ENCODE data around the gene FKBP10.
"Not testable (repeated sequence)": the region's sequence is repeated elsewhere in the genome, so short reads cannot be mapped to it uniquely, and the experiment has no call there.

FKBP10 gene

DNA sequence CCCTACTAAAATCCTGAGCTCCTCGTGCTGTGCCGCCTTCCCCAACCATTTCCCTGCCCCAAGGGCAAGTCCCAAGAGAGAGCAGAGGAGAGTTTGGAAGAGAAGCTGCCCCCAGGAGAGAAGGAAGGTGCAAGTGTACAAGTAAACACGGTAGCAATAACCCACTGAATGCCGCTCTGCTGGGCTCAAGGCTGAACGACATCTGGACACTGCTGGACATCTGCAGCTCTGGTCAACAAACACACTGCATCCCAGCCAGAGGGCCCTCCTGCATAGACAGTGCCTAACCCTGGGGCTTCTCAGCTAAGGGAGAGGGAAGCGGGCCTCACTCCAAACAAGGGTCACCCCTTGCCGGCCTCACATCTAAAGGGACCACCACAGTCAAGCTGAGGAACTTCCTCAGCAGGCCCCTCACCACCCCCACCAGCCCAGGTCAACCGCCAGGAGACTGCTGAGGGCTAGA, 39.0 kb upstream of the FKBP10 start:
- H2AFZ ChIP-seq (ENCODE audit: low read length), result no peak overlapping the region
- peaks cover 51% of the 10 kb centered on the region; the same call in 1 of the 2 replicates for H3K36me3 ChIP-seq (ENCODE audit: insufficient read depth, low read length)
- H3K4me2 ChIP-seq (ENCODE audit: low read depth, low read length, poor library complexity, severe bottlenecking), result peak overlapping the region; percentile 40
- no peak overlapping the region for H3K9ac ChIP-seq (ENCODE audit: low read depth, low read length, poor library complexity, severe bottlenecking)
- peaks cover 57% of the 10 kb centered on the region for H3K79me2 ChIP-seq (ENCODE audit: insufficient read depth, low read length)
- no peaks in the 10 kb centered on the region for H3K9me3 ChIP-seq (ENCODE audit: insufficient read depth, low read depth, low read length)
- H3K27me3 ChIP-seq (ENCODE audit: insufficient read depth, low read length, poor library complexity, severe bottlenecking), result no peaks in the 10 kb centered on the region
- no peaks in the 10 kb centered on the region for H3F3A ChIP-seq (ENCODE audit: low read depth)
- peaks cover 50% of the 10 kb centered on the region for H4K20me1 ChIP-seq (ENCODE audit: insufficient read depth, low read length, poor library complexity, severe bottlenecking)
- H3K4me1 ChIP-seq (ENCODE audit: insufficient read depth, low read length, poor library complexity, severe bottlenecking), result no peaks in the 10 kb centered on the region
- TF ChIP-seq, protein P1, sequence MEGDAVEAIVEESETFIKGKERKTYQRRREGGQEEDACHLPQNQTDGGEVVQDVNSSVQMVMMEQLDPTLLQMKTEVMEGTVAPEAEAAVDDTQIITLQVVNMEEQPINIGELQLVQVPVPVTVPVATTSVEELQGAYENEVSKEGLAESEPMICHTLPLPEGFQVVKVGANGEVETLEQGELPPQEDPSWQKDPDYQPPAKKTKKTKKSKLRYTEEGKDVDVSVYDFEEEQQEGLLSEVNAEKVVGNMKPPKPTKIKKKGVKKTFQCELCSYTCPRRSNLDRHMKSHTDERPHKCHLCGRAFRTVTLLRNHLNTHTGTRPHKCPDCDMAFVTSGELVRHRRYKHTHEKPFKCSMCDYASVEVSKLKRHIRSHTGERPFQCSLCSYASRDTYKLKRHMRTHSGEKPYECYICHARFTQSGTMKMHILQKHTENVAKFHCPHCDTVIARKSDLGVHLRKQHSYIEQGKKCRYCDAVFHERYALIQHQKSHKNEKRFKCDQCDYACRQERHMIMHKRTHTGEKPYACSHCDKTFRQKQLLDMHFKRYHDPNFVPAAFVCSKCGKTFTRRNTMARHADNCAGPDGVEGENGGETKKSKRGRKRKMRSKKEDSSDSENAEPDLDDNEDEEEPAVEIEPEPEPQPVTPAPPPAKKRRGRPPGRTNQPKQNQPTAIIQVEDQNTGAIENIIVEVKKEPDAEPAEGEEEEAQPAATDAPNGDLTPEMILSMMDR (conservative IDR thresholded peaks at IDR 0.05; ENCODE audit: low read length), result no peak
- no peak for TF ChIP-seq EZH2phosphoT487 (IDR thresholded peaks at IDR 0.05; ENCODE audit: borderline replicate concordance)
- H3K9me2 ChIP-seq (replicated peaks; ENCODE audit: low read depth, low read length), result no peaks in the 10 kb centered on the region
- no peak overlapping the region for H3K4me3 ChIP-seq (ENCODE audit: low read length, poor library complexity, severe bottlenecking)

DNA sequence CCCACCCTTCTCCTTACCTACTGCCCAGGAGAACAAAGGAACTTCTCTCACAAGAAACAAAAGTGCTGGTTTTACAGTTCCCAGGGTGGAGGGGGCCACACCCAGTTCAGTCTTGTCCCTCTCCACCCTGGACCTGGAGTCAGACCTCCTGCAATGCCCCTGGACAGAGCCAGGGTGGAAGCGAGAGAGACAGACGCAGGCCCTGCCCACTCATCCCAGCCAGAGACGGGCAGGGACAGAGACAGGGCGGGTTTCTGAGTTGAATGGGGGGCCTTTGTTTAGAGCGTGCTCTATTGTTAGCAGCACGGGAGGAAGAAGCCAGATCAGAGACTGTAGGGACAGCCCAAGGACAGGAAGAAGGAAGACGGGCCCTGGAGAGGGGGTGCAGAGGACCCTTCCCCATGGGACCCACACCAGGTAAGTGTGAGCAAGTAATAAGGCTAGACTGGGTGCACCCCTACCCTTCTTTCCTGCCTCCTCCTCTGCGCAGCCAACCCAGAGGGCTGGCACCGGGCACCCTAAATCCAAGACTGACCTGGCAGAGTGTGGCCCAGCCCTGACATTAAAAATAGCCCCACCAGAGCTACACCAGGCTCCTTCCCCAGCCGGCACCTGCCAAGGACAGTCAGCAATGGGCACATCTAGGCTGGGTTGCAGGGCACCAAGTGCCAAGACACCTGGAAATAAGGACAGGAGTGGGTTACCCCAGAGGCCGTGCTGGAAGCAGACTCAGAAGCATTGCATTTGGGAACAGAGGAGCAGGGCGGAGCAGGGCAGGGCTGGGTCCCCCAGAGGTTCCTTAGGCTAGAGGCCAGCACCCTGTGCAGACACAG, 37.2 kb upstream of the FKBP10 start:
- H3K9ac ChIP-seq (ENCODE audit: low read depth, low read length, poor library complexity, severe bottlenecking), result no peak overlapping the region
- no peaks in the 10 kb centered on the region for H3K27me3 ChIP-seq (ENCODE audit: insufficient read depth, low read length, poor library complexity, severe bottlenecking)
- peaks cover 55% of the 10 kb centered on the region for H4K20me1 ChIP-seq (ENCODE audit: insufficient read depth, low read length, poor library complexity, severe bottlenecking)
- no peaks in the 10 kb centered on the region for H3K9me2 ChIP-seq (replicated peaks; ENCODE audit: low read depth, low read length)
- no peaks in the 10 kb centered on the region for H3K9me3 ChIP-seq (ENCODE audit: insufficient read depth, low read depth, low read length)
- H3K4me2 ChIP-seq (ENCODE audit: low read depth, low read length, poor library complexity, severe bottlenecking), result no peak overlapping the region
- H2AFZ ChIP-seq (ENCODE audit: low read length), result no peak overlapping the region
- peaks cover 33% of the 10 kb centered on the region; the same call in 1 of the 2 replicates for H3K36me3 ChIP-seq (ENCODE audit: insufficient read depth, low read length)
- no peaks in the 10 kb centered on the region for H3F3A ChIP-seq (ENCODE audit: low read depth)
- H3K79me2 ChIP-seq (ENCODE audit: insufficient read depth, low read length), result peaks cover 74% of the 10 kb centered on the region
- H3K4me3 ChIP-seq (ENCODE audit: low read length, poor library complexity, severe bottlenecking), result no peak overlapping the region
- no peaks in the 10 kb centered on the region for H3K4me1 ChIP-seq (ENCODE audit: insufficient read depth, low read length, poor library complexity, severe bottlenecking)
- no peak for TF ChIP-seq EZH2phosphoT487 (IDR thresholded peaks at IDR 0.05; ENCODE audit: borderline replicate concordance)
- TF ChIP-seq, protein P1 (conservative IDR thresholded peaks at IDR 0.05; ENCODE audit: low read length), result no peak

DNA sequence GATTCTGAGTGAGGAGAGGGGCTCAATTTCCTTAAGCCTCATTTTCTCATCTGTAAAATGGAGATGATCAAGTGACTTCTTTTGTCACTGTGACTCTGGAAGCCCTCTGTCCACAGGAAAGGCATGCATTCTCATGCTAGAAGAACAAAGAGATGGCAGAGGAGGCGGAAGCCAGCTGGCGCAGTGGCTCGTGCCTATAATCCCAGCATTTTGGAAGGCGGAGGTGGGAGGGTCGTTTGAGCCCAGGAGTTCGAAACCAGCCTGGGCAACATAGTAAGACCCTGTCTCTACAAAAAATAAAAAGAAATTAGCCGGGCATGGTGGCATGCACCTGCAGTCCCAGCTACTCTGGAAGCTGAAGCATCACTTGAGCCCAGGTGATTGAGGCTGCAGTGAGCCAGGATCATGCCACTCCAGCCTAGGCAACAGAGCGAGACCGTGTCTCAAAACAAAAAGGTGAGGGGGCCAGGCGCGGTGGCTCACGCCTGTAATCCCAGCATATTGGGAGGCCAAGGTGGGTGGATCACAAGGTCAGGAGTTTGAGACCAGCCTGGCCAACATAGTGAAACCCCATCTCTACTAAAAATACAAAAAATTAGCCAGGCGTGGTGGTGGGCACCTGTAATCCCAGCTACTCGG, 36.4 kb upstream of the FKBP10 start:
- not testable (repeated sequence) for H3K27me3 ChIP-seq (ENCODE audit: insufficient read depth, low read length, poor library complexity, severe bottlenecking); H3K4me1 ChIP-seq (ENCODE audit: insufficient read depth, low read length, poor library complexity, severe bottlenecking); H3K4me3 ChIP-seq (ENCODE audit: low read length, poor library complexity, severe bottlenecking); H3K4me2 ChIP-seq (ENCODE audit: low read depth, low read length, poor library complexity, severe bottlenecking); H3F3A ChIP-seq (ENCODE audit: low read depth); H3K9ac ChIP-seq (ENCODE audit: low read depth, low read length, poor library complexity, severe bottlenecking); H3K9me3 ChIP-seq (ENCODE audit: insufficient read depth, low read depth, low read length); H2AFZ ChIP-seq (ENCODE audit: low read length); H3K9me2 ChIP-seq (replicated peaks; ENCODE audit: low read depth, low read length)
- Histone ChIP-seq H3K79me2 (ENCODE audit: insufficient read depth, low read length) (peaks cover 80% of the 10 kb centered on the region), H4K20me1 (ENCODE audit: insufficient read depth, low read length, poor library complexity, severe bottlenecking) (peaks cover 59% of the 10 kb centered on the region), H3K36me3 (ENCODE audit: insufficient read depth, low read length) (peaks cover 26% of the 10 kb centered on the region; the same call in 1 of the 2 replicates)
